ENCODE measurements around the gene PTPRN. TPM values are rescaled to one million over a fixed set of nuclear protein-coding genes. Genes with fewer than 3 reads are reported as not detected.

The PTPRN gene
- total and polyA plus RNA-seq, 8 donors, result 6.3 to 220 (median 37.0) TPM

DNA sequence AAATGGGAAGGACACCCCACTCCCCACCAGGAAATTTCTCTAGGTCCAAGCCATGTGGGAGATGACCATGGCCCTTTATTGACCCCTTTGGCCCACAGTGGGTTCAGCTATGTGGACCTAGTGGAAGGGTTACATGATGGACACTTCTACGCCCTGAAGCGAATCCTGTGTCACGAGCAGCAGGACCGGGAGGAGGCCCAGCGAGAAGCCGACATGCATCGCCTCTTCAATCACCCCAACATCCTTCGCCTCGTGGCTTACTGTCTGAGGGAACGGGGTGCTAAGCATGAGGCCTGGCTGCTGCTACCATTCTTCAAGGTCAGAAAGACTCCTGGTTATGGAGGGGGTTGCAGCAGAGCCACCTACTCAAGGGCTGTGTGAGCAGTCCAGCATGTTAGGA, 62.6 kb downstream of the PTPRN start:
- Histone ChIP-seq H3K9me3 (no peaks in the 10 kb centered on the region), H3K4me3 (no peak overlapping the region), H3K36me3 (peaks cover 0 to 5% (median 0%) of the 10 kb centered on the region in 3 donors), H3K27me3 (no peaks in the 10 kb centered on the region), H3K27ac (peak overlapping the region in 1 of 4 donors; percentile 92), H3K4me1 (peaks cover 24 to 55% (median 26%) of the 10 kb centered on the region in 3 donors)
- WGBS, 2 donors, result 91 to 95% methylated on average over 10 of the region's 10 CpGs
- DNase-seq (no peak), FAIRE-seq (no peak), ATAC-seq (no peak)
- intact Hi-C loops (cut with DNase I), result no loop called here
- TF ChIP-seq, protein P1, sequence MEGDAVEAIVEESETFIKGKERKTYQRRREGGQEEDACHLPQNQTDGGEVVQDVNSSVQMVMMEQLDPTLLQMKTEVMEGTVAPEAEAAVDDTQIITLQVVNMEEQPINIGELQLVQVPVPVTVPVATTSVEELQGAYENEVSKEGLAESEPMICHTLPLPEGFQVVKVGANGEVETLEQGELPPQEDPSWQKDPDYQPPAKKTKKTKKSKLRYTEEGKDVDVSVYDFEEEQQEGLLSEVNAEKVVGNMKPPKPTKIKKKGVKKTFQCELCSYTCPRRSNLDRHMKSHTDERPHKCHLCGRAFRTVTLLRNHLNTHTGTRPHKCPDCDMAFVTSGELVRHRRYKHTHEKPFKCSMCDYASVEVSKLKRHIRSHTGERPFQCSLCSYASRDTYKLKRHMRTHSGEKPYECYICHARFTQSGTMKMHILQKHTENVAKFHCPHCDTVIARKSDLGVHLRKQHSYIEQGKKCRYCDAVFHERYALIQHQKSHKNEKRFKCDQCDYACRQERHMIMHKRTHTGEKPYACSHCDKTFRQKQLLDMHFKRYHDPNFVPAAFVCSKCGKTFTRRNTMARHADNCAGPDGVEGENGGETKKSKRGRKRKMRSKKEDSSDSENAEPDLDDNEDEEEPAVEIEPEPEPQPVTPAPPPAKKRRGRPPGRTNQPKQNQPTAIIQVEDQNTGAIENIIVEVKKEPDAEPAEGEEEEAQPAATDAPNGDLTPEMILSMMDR (IDR thresholded peaks at IDR 0.05), result no peak

DNA sequence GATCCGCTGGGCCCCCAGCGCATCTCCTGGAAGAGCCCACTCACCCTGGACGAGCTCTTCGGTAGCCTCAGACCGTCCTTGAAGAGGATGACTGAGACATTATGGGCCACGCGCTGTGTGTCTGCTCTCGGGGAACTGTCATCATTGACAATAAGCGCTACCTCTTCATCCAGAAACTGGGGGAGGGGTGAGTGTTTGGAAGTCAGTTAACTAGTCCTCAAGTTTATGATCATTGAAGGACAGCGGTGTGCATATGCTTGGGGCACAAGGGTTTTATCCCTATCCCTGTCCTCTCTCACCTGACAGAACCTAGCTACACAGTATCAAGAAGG, 63.3 kb downstream of the PTPRN start:
- WGBS, 2 donors, result 10 to 11% methylated on average over 10 of the region's 10 CpGs
- peak overlapping the region; percentile 66 to 81 (median 70) for H3K4me3 ChIP-seq
- no peaks in the 10 kb centered on the region for H3K9me3 ChIP-seq
- H3K4me1 ChIP-seq, result peaks cover 22 to 50% (median 26%) of the 10 kb centered on the region in 3 donors
- no peak for ATAC-seq
- no peaks in the 10 kb centered on the region for H3K27me3 ChIP-seq
- TF ChIP-seq, protein P1 (IDR thresholded peaks at IDR 0.05), result no peak
- DNase-seq, result no peak
- FAIRE-seq, result no peak
- peak overlapping the region; percentile 78 to 92 (median 85) for H3K27ac ChIP-seq
- intact Hi-C loops (cut with DNase I), result no loop called here
- peaks cover 0 to 5% (median 0%) of the 10 kb centered on the region in 3 donors for H3K36me3 ChIP-seq

DNA sequence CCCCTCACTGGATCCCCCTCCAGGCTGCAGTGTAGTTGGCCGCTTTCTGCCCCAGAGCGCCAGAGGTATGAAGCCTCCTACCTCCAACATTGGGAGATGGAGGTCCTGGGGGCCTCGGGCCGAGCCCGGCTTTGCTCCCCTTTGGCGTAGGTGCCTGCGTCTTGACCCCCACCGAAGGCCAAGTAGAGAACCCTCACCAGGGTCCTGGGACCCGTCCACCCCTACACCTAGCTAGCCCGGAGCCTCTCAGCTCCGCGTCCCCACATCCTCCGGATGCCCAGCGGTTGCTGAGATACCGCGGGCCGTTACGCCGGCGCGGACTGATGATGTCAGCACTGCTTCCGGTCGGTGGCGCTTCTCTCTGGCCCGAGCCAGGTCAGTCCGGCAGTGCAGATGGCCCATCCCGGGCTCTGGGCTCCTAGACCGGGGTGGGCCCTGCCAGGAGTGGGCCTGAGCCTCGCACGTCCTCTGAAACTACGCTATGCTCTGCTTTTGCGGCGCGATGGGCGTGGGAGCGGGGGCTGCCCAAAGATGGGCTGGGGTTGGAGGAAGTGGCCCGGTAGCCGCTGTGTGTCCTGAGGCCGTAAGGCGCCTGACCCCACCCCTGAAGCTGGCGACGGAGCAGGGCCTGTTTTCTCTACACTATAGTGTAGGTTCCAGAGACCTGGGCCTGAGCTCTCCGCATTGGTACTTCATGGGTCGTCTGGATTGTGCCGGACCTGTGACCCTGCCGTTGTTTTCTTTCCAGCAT, 63.9 kb downstream of the PTPRN start, which contains the start of the genes GLB1L and STK16:
GLB1L (minus strand) TSS at position 297 of the 751 bp plus-strand sequence. CDS start 1,871 bp downstream, outside the sequence.
STK16 (plus strand) TSS at position 332 of the 751 bp plus-strand sequence. CDS start 521 bp downstream, outside the sequence.
- peak within 1 kb of the TSS; percentile 78 to 92 (median 85) for H3K27ac ChIP-seq
- no peak for FAIRE-seq
- H3K27me3 ChIP-seq, result no peaks in the 10 kb centered on the region
- peak; percentile 79 to 88 (median 82) for ATAC-seq
- H3K9me3 ChIP-seq, result no peaks in the 10 kb centered on the region
- intact Hi-C loops (cut with DNase I), result no loop called here
- H3K4me3 ChIP-seq, result peak within 1 kb of the TSS; percentile 66 to 81 (median 70)
- peaks cover 17 to 45% (median 22%) of the 10 kb centered on the region in 3 donors for H3K4me1 ChIP-seq
- DNase-seq, result peak; percentile 89 to 98 (median 93)
- H3K36me3 ChIP-seq, result peaks cover 0 to 1% (median 0%) of the 10 kb centered on the region in 3 donors
- TF ChIP-seq, protein P1 (IDR thresholded peaks at IDR 0.05), result no peak
- WGBS, 2 donors, result 0% methylated on average over 42 to 46 of the region's 46 CpGs

DNA sequence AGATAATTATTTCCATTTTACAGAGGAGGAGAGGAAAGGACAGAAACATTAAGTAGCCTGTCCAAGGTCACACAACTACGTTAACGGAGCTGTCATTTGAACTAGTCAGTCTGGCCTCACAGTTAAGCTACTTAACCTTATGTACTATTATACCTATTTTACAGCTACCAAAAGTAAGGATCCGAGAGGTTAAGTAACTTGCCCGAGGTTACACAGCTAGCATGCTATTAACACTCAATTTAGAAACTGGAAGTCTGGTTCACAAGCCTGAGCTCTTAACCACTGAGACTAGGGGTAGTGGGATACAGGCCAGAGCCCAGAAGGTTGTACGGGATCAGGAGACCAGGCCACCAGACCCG, 64.4 kb downstream of the PTPRN start:
- H3K27ac ChIP-seq, result peak overlapping the region; percentile 78 to 92 (median 85)
- H3K36me3 ChIP-seq, result no peaks in the 10 kb centered on the region
- H3K4me3 ChIP-seq, result peak overlapping the region; percentile 66 to 81 (median 70)
- no peaks in the 10 kb centered on the region for H3K27me3 ChIP-seq
- DNase-seq (no peak), FAIRE-seq (no peak), ATAC-seq (no peak)
- intact Hi-C loops (cut with DNase I), result no loop called here
- TF ChIP-seq, protein P1 (IDR thresholded peaks at IDR 0.05), result no peak
- WGBS, 2 donors, result 8 to 12% methylated on average over 6 of the region's 6 CpGs
- peaks cover 13 to 39% (median 16%) of the 10 kb centered on the region in 3 donors for H3K4me1 ChIP-seq
- H3K9me3 ChIP-seq, result no peaks in the 10 kb centered on the region

DNA sequence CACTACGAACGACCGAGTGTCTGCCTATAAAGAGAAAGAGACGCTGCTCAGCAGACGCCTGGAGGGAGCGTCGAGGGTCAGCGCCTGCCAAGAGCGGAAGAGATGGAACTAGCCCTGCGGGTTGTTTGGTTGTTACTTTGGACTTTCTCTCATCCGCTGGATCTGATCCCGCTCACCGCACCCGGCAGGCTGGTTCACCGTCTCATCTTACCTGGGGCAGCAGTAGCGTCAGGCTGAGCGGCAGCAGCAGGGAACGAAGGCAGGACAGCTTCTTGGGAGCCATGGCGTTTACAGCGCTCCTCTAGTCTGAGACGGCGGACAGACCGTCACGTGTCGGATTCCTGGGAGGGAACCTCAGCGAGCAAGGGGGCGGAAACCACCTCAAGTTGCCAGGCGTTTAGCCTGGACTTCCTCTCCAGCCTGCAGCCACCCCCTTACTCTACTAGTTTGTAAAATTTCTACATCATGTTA, 65.9 kb downstream of the PTPRN start:
- H3K9me3 ChIP-seq, result no peaks in the 10 kb centered on the region
- intact Hi-C loops (cut with DNase I), result no loop called here
- H3K4me1 ChIP-seq, result peaks cover 0 to 25% (median 2%) of the 10 kb centered on the region in 3 donors
- WGBS, 2 donors, result 59 to 62% methylated on average over 28 of the region's 28 CpGs
- H3K36me3 ChIP-seq, result no peaks in the 10 kb centered on the region
- H3K27me3 ChIP-seq, result no peaks in the 10 kb centered on the region
- no peak for DNase-seq
- no peak overlapping the region for H3K4me3 ChIP-seq
- TF ChIP-seq, protein P1 (IDR thresholded peaks at IDR 0.05), result no peak
- H3K27ac ChIP-seq, result no peak overlapping the region
- ATAC-seq, result no peak
- FAIRE-seq, result no peak
